HepG2 (cell line): ENCODE measurements around the gene STX1B. TPM values are rescaled to one million over a fixed set of nuclear protein-coding genes. Genes with fewer than 3 reads are reported as not detected.
A peak's percentile ranks its signal among the peaks of the same experiment; 100 is the strongest.

ENCODE experiments used
- ATAC-seq: fragments of 200-7000 bp; cut with Tn5 transposase; 3 replicates; pipeline ENCODE4 v1.9.1; 2020; ENCODE audit warnings: mild to moderate bottlenecking, moderate library complexity
- BruUV-seq: library from RNA; stranded (reverse); fragments of 400-500 nt; replicated peaks from 2 replicates; lab custom pipeline; 2021; lab: Mats Ljungman, UMichigan
- CTCF ChIA-PET: fragments of 300-600 bp; formaldehyde crosslinking; extraction: SDS; loops from one replicate; lab custom pipeline; 2021; ENCODE audit warnings: low total read pairs, inconsistent platforms, low intra/inter-chr PET ratio; lab: Yijun Ruan, JAX
- POLR2A ChIA-PET: fragments of 350-600 bp; sonication (Branson Sonifier 250); formaldehyde crosslinking; loops from one replicate; lab custom pipeline; 2020; ENCODE audit warnings: antibody characterized with exemption, inconsistent platforms; lab: Yijun Ruan, JAX
- DNase-seq: peaks from one replicate; pipeline ENCODE4 v3.0.0-alpha.2; 2015; ENCODE audit warnings: low spot score
- FAIRE-seq: peaks from 3 replicates; lab custom pipeline; 2011; peaks lifted over from hg19 to GRCh38; lab: Jason Lieb, UNC
- H2AFZ ChIP-seq: one replicate; pipeline ENCODE4 v1.6.1; 2011; ENCODE audit warnings: low read length, inconsistent platforms
- H3K27ac ChIP-seq: fragments of 300-600 bp; 3 replicates; pipeline ENCODE4 v1.8.0; 2011; ENCODE audit warnings: mixed run types, mild to moderate bottlenecking, mixed read lengths, low read length, inconsistent platforms; ENCODE audit not compliant: insufficient read depth; ENCODE audit errors: extremely low read length
- H3K27me3 ChIP-seq, 2 experiments: fragments of 200-600 bp in 1 of 2; 2 replicates in 1 of 2; 3 replicates in 1 of 2; pipeline versions ENCODE4 v1.6.0 to v1.8.0; 2011; ENCODE audit warnings: low read length in 2 of 2, mild to moderate bottlenecking in 2 of 2, moderate library complexity in 2 of 2, inconsistent platforms in 1 of 2; ENCODE audit not compliant: insufficient read depth in 2 of 2, control insufficient read depth in 1 of 2
- H3K36me3 ChIP-seq, 2 experiments: fragments of 200-600 bp in 1 of 2; replicated peaks in 1 of 2; 2 replicates in 1 of 2; 3 replicates in 1 of 2; pipeline versions ENCODE4 v1.5.1 to v1.8.0; 2011; ENCODE audit warnings: low read length in 2 of 2, inconsistent platforms in 1 of 2; ENCODE audit not compliant: insufficient read depth in 2 of 2, control insufficient read depth in 1 of 2
- H3K4me1 ChIP-seq: 2 replicates; pipeline ENCODE4 v1.5.1; 2012; ENCODE audit warnings: low read length, inconsistent platforms; ENCODE audit not compliant: insufficient read depth
- H3K4me2 ChIP-seq: 2 replicates; pipeline ENCODE4 v1.6.0; 2011; ENCODE audit warnings: low read depth, low read length, inconsistent platforms
- H3K4me3 ChIP-seq, 3 experiments: fragments of 200-600 bp in 1 of 3; sonication (generic), shearing (Covaris generic) in 1 of 3; replicated peaks in 1 of 3; 2 replicates each; pipeline ENCODE4 v1.5.1; 2011 to 2016; ENCODE audit warnings: low read length in 3 of 3, inconsistent platforms in 2 of 3, low read depth in 2 of 3, mild to moderate bottlenecking in 2 of 3, control low read depth in 1 of 3, mixed read lengths in 1 of 3; ENCODE audit not compliant: insufficient read depth in 1 of 3
- H3K79me2 ChIP-seq: one replicate; pipeline ENCODE4 v1.6.1; 2011; ENCODE audit warnings: low read length, inconsistent platforms; ENCODE audit not compliant: insufficient read depth
- H3K9ac ChIP-seq: 2 replicates; pipeline ENCODE4 v1.6.0; 2011; ENCODE audit warnings: mild to moderate bottlenecking, low read depth, low read length, inconsistent platforms; ENCODE audit not compliant: insufficient read depth
- H3K9me3 ChIP-seq: 2 replicates; pipeline ENCODE4 v1.5.1; 2012; ENCODE audit warnings: mild to moderate bottlenecking, low read length
- H4K20me1 ChIP-seq: 2 replicates; pipeline ENCODE4 v1.6.0; 2011; ENCODE audit warnings: inconsistent platforms, mild to moderate bottlenecking, low read length, moderate library complexity; ENCODE audit not compliant: insufficient read depth
- HMG20B ChIP-seq: conservative IDR thresholded peaks from 2 replicates; pipeline ENCODE4 v1.6.1; 2016; ENCODE audit warnings: missing genetic modification reagents, missing compliant biosample characterization
- HNRNPL ChIP-seq: fragments of 200-400 bp; formaldehyde crosslinking; IDR thresholded peaks from 2 replicates; pipeline ENCODE4 v1.6.1; 2017; ENCODE audit warnings: mild to moderate bottlenecking, low read depth, low read length
- SMARCE1 ChIP-seq: fragments of 450-650 bp; IDR thresholded peaks from 2 replicates; pipeline ENCODE4 v1.6.1; 2017; ENCODE audit warnings: borderline replicate concordance
- ZFP1 ChIP-seq: IDR thresholded peaks from 2 replicates; pipeline ENCODE4 v1.6.1; 2016
- ZFP36L1 ChIP-seq: sonication (generic); formaldehyde crosslinking; IDR thresholded peaks from 2 replicates; pipeline ENCODE4 v1.8.0; 2022; ENCODE audit warnings: mild to moderate bottlenecking, missing genetic modification reagents, moderate library complexity
- ZNF142 ChIP-seq: sonication (generic); formaldehyde crosslinking; IDR thresholded peaks from 2 replicates; pipeline ENCODE4 v1.4.0; 2020; ENCODE audit warnings: missing genetic modification reagents
- ZNF234 ChIP-seq: sonication (generic); formaldehyde crosslinking; conservative IDR thresholded peaks from 2 replicates; pipeline ENCODE4 v1.5.1; 2020; ENCODE audit warnings: mild to moderate bottlenecking, missing genetic modification reagents
- ZNF30 ChIP-seq: sonication (generic); formaldehyde crosslinking; IDR thresholded peaks from 2 replicates; pipeline ENCODE4 v1.5.0; 2020; ENCODE audit warnings: mild to moderate bottlenecking, missing genetic modification reagents
- ZNF704 ChIP-seq: sonication (generic); formaldehyde crosslinking; IDR thresholded peaks from 2 replicates; pipeline ENCODE4 v1.8.1; 2023; ENCODE audit warnings: mild to moderate bottlenecking, inconsistent platforms, moderate library complexity, missing genetic modification reagents, borderline replicate concordance
- WGBS: methylation state at CpG from one replicate; pipeline ENCODE4 v1.1.6; 2017; ENCODE audit warnings: low lambda C conversion rate; 5-methylcytosine and 5-hydroxymethylcytosine counted together
- in situ Hi-C: cut with HindIII; loops from 2 replicates; pipeline ENCODE4 v1.10.0; 2017; ENCODE audit warnings: low pct_unique_long_range_greater_than_20kb; ENCODE audit not compliant: extremely low pct_ligation_motif_present
- intact Hi-C: fragments of 100-400 bp; cut with micrococcal nuclease; formaldehyde crosslinking; loops from one replicate; pipeline ENCODE4 v1.10.0; 2022; ENCODE audit not compliant: unreplicated experiment
- polyA plus RNA-seq, 8 experiments: library from polyadenylated mRNA; depleted of rRNA in 3 of 8; stranded (reverse) in 7 of 8; unstranded in 1 of 8; fragments of >200 nt; fragmentation: Illumina TruSeq in 4 of 8; extraction: Trizol in 4 of 8; gene quantifications; 2 replicates each; pipeline versions ENCODE4 v1.2.1 to v1.2.3, GENCODE V29; 2011 to 2016; ENCODE audit warnings: low read depth in 4 of 8, missing spikeins in 1 of 8, mixed read lengths in 1 of 8; ENCODE audit not compliant: insufficient read depth in 1 of 8
- total RNA-seq, 5 experiments: library from RNA; depleted of rRNA; stranded (reverse); fragments of >200 nt; fragmentation: Illumina TruSeq; extraction: Trizol; gene quantifications; 2 replicates each; pipeline ENCODE4 v1.2.3, GENCODE V29; 2016; ENCODE audit warnings: low read depth in 1 of 5
- TF ChIP-seq, protein P1 (sequence below): sonication (generic); formaldehyde crosslinking; IDR thresholded peaks from 2 replicates; pipeline ENCODE4 v1.4.0; 2020; ENCODE audit warnings: missing genetic modification reagents, borderline replicate concordance
- TF ChIP-seq, protein P2 (sequence below), 2 experiments: fragments of 450-650 bp in 1 of 2; sonication (generic) in 1 of 2; formaldehyde crosslinking; IDR thresholded peaks; 2 replicates each; pipeline versions ENCODE4 v1.5.0 to v1.8.0; 2020 to 2022; ENCODE audit warnings: mild to moderate bottlenecking in 1 of 2, missing genetic modification reagents in 1 of 2

The STX1B gene
- total and polyA plus RNA-seq, 2 of the 13 experiments (the other 11 are each of a cell fraction or from before 2014, with no cell fraction given): 2.1 to 3.0 TPM

GRCh38 chr16:30941600-30942425, 68.6 kb downstream of the STX1B start:
- H3K4me2 ChIP-seq: peak overlapping the region; percentile 62
- peaks cover 10 to 23% of the 10 kb centered on the region in 2 experiments; a peak in 4 of 5 replicates for H3K36me3 ChIP-seq
- WGBS: 49% methylated on average over 6 of the region's 15 CpGs
- ATAC-seq (peak; percentile 95), FAIRE-seq (peak; percentile 66), DNase-seq (peak; percentile 80)
- peaks cover 17% of the 10 kb centered on the region for H3K4me1 ChIP-seq
- intact Hi-C loops (no loop called here), in situ Hi-C loops (no loop called here)
- POLR2A ChIA-PET: interaction anchor here (0.7 to 2.4 kb wide), 22 partner anchors 8 to 331 kb away, joined by 3 to 20 read pairs (median 4); partner anchors contain the start of genes FBXL19, HSD3B7, KAT8 and PRSS8
- H2AFZ ChIP-seq: no peak overlapping the region
- CTCF ChIA-PET: interaction anchor here (0.7 to 0.8 kb wide), 2 partner anchors 12 kb away, joined by 4 read pairs; no protein-coding TSS in a partner anchor
- H3K27ac ChIP-seq: peak overlapping the region; percentile 37
- BruUV-seq: no TSS peak
- no peaks in the 10 kb centered on the region for H3K9me3 ChIP-seq
- H3K9ac ChIP-seq: peak overlapping the region; percentile 48; the same call in 1 of the 2 replicates
- no peaks in the 10 kb centered on the region for H3K27me3 ChIP-seq
- H3K79me2 ChIP-seq: no peaks in the 10 kb centered on the region
- H4K20me1 ChIP-seq: no peaks in the 10 kb centered on the region
- H3K4me3 ChIP-seq: peak overlapping the region in 2 of 3 experiments; percentile 32 to 54; a peak in 3 of 6 replicates
- TF ChIP-seq, protein P1, sequence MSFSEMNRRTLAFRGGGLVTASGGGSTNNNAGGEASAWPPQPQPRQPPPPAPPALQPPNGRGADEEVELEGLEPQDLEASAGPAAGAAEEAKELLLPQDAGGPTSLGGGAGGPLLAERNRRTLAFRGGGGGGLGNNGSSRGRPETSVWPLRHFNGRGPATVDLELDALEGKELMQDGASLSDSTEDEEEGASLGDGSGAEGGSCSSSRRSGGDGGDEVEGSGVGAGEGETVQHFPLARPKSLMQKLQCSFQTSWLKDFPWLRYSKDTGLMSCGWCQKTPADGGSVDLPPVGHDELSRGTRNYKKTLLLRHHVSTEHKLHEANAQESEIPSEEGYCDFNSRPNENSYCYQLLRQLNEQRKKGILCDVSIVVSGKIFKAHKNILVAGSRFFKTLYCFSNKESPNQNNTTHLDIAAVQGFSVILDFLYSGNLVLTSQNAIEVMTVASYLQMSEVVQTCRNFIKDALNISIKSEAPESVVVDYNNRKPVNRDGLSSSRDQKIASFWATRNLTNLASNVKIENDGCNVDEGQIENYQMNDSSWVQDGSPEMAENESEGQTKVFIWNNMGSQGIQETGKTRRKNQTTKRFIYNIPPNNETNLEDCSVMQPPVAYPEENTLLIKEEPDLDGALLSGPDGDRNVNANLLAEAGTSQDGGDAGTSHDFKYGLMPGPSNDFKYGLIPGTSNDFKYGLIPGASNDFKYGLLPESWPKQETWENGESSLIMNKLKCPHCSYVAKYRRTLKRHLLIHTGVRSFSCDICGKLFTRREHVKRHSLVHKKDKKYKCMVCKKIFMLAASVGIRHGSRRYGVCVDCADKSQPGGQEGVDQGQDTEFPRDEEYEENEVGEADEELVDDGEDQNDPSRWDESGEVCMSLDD: peak; percentile 36; the same call in 1 of the 2 replicates
- no peak for TF ChIP-seq ZNF704
- TF ChIP-seq ZNF234 (CRISPR knock-in tag): no peak
- TF ChIP-seq HMG20B (CRISPR knock-in tag): no peak
- no peak for TF ChIP-seq HNRNPL
- no peak; the same call in 1 of the 2 replicates for TF ChIP-seq ZNF142 (CRISPR knock-in tag)
- TF ChIP-seq SMARCE1: no peak
- TF ChIP-seq ZNF30 (CRISPR knock-in tag): no peak; the same call in 1 of the 2 replicates
- TF ChIP-seq, protein P2, sequence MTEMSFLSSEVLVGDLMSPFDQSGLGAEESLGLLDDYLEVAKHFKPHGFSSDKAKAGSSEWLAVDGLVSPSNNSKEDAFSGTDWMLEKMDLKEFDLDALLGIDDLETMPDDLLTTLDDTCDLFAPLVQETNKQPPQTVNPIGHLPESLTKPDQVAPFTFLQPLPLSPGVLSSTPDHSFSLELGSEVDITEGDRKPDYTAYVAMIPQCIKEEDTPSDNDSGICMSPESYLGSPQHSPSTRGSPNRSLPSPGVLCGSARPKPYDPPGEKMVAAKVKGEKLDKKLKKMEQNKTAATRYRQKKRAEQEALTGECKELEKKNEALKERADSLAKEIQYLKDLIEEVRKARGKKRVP (CRISPR knock-in tag; IDR thresholded peaks at IDR 0.05): no peak
- no peak for TF ChIP-seq ZFP36L1
- no peak for TF ChIP-seq ZFP1 (CRISPR knock-in tag)
